IMR-90 (cell line): Measurements from ENCODE around the gene MTUS2. TPM values are rescaled to one million over a fixed set of nuclear protein-coding genes. Genes with fewer than 3 reads are reported as not detected.

Experiments
- ATAC-seq: fragments of 200-7000 bp; cut with Tn5 transposase; 2 replicates; pipeline ENCODE4 v1.9.1; 2020; ENCODE audit warnings: low read depth, mild to moderate bottlenecking, moderate library complexity
- BruUV-seq: library from RNA; stranded (reverse); fragments of 400-500 nt; replicated peaks from 2 replicates; lab custom pipeline; 2021; lab: Mats Ljungman, UMichigan
- CTCF ChIA-PET: fragments of 300-600 bp; formaldehyde crosslinking; extraction: SDS; loops from one replicate; lab custom pipeline; 2021; ENCODE audit warnings: antibody characterized with exemption; lab: Yijun Ruan, JAX
- POLR2A ChIA-PET: fragments of 300-600 bp; sonication (Branson Sonifier 250); formaldehyde crosslinking; loops from one replicate; lab custom pipeline; 2022; ENCODE audit warnings: antibody characterized with exemption; ENCODE audit not compliant: unreplicated experiment; lab: Charles Lee
- DNase-seq: peaks from one replicate; pipeline ENCODE4 v3.0.0; 2013
- H2AFZ ChIP-seq: replicated peaks from 2 replicates; pipeline ENCODE3; 2013; ENCODE audit warnings: low read length, mild to moderate bottlenecking; ENCODE audit not compliant: poor library complexity
- H2AK5ac ChIP-seq: 2 replicates; pipeline ENCODE4 v1.6.1; 2013; ENCODE audit warnings: low read depth, low read length, inconsistent platforms
- H2AK9ac ChIP-seq: replicated peaks from 2 replicates; pipeline ENCODE3; 2013; ENCODE audit warnings: mild to moderate bottlenecking, low read depth, low read length, moderate library complexity; ENCODE audit not compliant: poor library complexity
- H2BK120ac ChIP-seq: 2 replicates; pipeline ENCODE4 v1.6.1; 2013; ENCODE audit warnings: low read depth, low read length, inconsistent platforms
- H2BK15ac ChIP-seq: 3 replicates; pipeline ENCODE4 v1.6.1; 2013; ENCODE audit warnings: low read depth, low read length, inconsistent platforms
- H2BK20ac ChIP-seq: 2 replicates; pipeline ENCODE4 v1.6.1; 2013; ENCODE audit warnings: low read depth, mild to moderate bottlenecking, inconsistent platforms, low read length, moderate library complexity
- H2BK5ac ChIP-seq: 2 replicates; pipeline ENCODE4 v1.6.1; 2013; ENCODE audit warnings: mild to moderate bottlenecking, low read depth, low read length, inconsistent platforms; ENCODE audit not compliant: poor library complexity, severe bottlenecking
- H3K14ac ChIP-seq: replicated peaks from 2 replicates; pipeline ENCODE4 v1.6.1; 2013; ENCODE audit warnings: low read depth, low read length, inconsistent platforms
- H3K18ac ChIP-seq: 2 replicates; pipeline ENCODE4 v1.6.1; 2013; ENCODE audit warnings: low read depth, low read length, control low read depth
- H3K23ac ChIP-seq: 2 replicates; pipeline ENCODE4 v1.6.1; 2013; ENCODE audit warnings: low read depth, low read length, inconsistent platforms
- H3K27ac ChIP-seq: 2 replicates; pipeline ENCODE4 v1.5.1; 2013; ENCODE audit warnings: mild to moderate bottlenecking, control low read depth, low read length; ENCODE audit not compliant: insufficient read depth
- H3K27me3 ChIP-seq: 2 replicates; pipeline ENCODE4 v1.6.1; 2013; ENCODE audit warnings: low read length; ENCODE audit not compliant: control insufficient read depth, insufficient read depth
- H3K36me3 ChIP-seq: 2 replicates; pipeline ENCODE4 v1.6.1; 2013; ENCODE audit warnings: low read length, mixed read lengths; ENCODE audit not compliant: control insufficient read depth, insufficient read depth
- H3K4ac ChIP-seq: 2 replicates; pipeline ENCODE4 v1.6.1; 2013; ENCODE audit warnings: low read depth, low read length, inconsistent platforms
- H3K4me1 ChIP-seq: 2 replicates; pipeline ENCODE4 v1.6.1; 2013; ENCODE audit warnings: low read length, mixed read lengths; ENCODE audit not compliant: control insufficient read depth, insufficient read depth
- H3K4me2 ChIP-seq: 2 replicates; pipeline ENCODE4 v1.6.1; 2013; ENCODE audit warnings: low read depth, mild to moderate bottlenecking, control low read depth, low read length, moderate library complexity
- H3K4me3 ChIP-seq: 2 replicates; pipeline ENCODE4 v1.5.1; 2013; ENCODE audit warnings: low read depth, mild to moderate bottlenecking, control low read depth, low read length, moderate library complexity; ENCODE audit not compliant: insufficient read depth
- H3K56ac ChIP-seq: 2 replicates; pipeline ENCODE4 v1.6.1; 2013; ENCODE audit warnings: low read length, inconsistent platforms; ENCODE audit not compliant: insufficient read depth; ENCODE audit errors: extremely low read depth
- H3K79me1 ChIP-seq, 2 experiments: 2 replicates each; pipeline ENCODE4 v1.6.1; 2013; ENCODE audit warnings: low read length in 2 of 2, inconsistent platforms in 1 of 2, low read depth in 1 of 2
- H3K9ac ChIP-seq: 2 replicates; pipeline ENCODE4 v1.6.1; 2013; ENCODE audit warnings: low read depth, low read length, control low read depth
- H3K9me1 ChIP-seq: 2 replicates; pipeline ENCODE4 v1.6.1; 2013; ENCODE audit warnings: low read length, inconsistent platforms; ENCODE audit not compliant: insufficient read depth
- H3K9me3 ChIP-seq: 2 replicates; pipeline ENCODE4 v1.6.1; 2013; ENCODE audit warnings: low read length; ENCODE audit not compliant: control insufficient read depth, insufficient read depth
- H4K20me1 ChIP-seq: 2 replicates; pipeline ENCODE4 v1.6.1; 2013; ENCODE audit warnings: low read length, inconsistent platforms; ENCODE audit not compliant: insufficient read depth
- H4K5ac ChIP-seq: 2 replicates; pipeline ENCODE4 v1.6.1; 2013; ENCODE audit warnings: mild to moderate bottlenecking, low read depth, low read length, control low read depth
- H4K8ac ChIP-seq, 2 experiments: 2 replicates each; pipeline ENCODE4 v1.6.1; 2013; ENCODE audit warnings: low read depth in 2 of 2, low read length in 2 of 2, control low read depth in 1 of 2, inconsistent platforms in 1 of 2
- H4K91ac ChIP-seq: 2 replicates; pipeline ENCODE4 v1.6.1; 2013; ENCODE audit warnings: low read depth, low read length, inconsistent platforms; ENCODE audit not compliant: insufficient read depth
- RFX5 ChIP-seq: IDR thresholded peaks from 2 replicates; pipeline ENCODE4 v1.8.0; 2012; ENCODE audit warnings: low read depth, mild to moderate bottlenecking, low read length, moderate library complexity
- WGBS, 2 experiments: methylation state at CpG; one replicate each; pipeline versions ENCODE4 v1.1.5 to v1.1.7; 2013; ENCODE audit warnings: missing lambda C conversion rate in 2 of 2; ENCODE audit not compliant: insufficient read length in 1 of 2; ENCODE audit errors: extremely low coverage in 2 of 2; 5-methylcytosine and 5-hydroxymethylcytosine counted together
- dilution Hi-C: fragments of 300-500 bp; cut with HindIII; formaldehyde crosslinking; loops from one replicate; pipeline ENCODE4 v1.14.3; 2018; ENCODE audit warnings: low sequenced_read_pairs; ENCODE audit not compliant: unreplicated experiment
- in situ Hi-C: fragments of 300-500 bp; cut with MboI; formaldehyde crosslinking; loops from 3 replicates; pipeline ENCODE4 v1.14.3; 2019; ENCODE audit warnings: low sequenced_read_pairs, inconsistent platforms, mixed read lengths
- intact Hi-C: fragments of 100-400 bp; cut with micrococcal nuclease; formaldehyde crosslinking; loops from 2 replicates; pipeline ENCODE4 v1.10.0; 2022
- polyA plus RNA-seq, 3 experiments: library from polyadenylated mRNA; depleted of rRNA; stranded (reverse); fragments of >200 nt; gene quantifications; 2 replicates each; pipeline ENCODE4 v1.2.3, GENCODE V29; 2012; ENCODE audit warnings: low replicate concordance in 1 of 3
- total RNA-seq: library from RNA; depleted of rRNA; stranded (reverse); fragments of >200 nt; gene quantifications from 2 replicates; pipeline ENCODE4 v1.2.3, GENCODE V29; 2012

MTUS2 gene
- total and polyA plus RNA-seq, 2 of the 4 experiments (the other 2 are of a cell fraction): under 0.01 to 0.02 TPM

DNA sequence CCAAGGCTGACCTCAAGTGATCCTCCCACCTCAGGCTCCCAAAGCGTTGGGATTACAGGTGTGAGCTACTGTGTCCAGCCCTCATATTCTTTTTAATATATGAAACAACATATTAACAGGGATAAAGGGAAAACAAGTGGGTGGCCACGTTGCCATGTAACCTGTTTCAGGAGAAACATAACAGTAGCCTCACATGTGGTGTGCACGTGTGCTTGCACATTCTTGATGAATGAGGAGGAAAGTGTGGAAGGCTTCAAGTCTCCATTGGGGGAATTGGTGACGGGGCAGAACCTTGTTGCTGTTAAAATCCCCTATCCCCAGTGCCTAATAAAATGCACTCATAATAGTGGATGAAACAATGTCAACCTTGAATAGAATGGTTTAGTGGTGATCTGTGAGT, 202.3 kb downstream of the MTUS2 start:
- no TSS peak for BruUV-seq
- ChIA-PET CTCF (no interaction called here), POLR2A (no interaction called here)
- H4K5ac ChIP-seq: no peak overlapping the region
- in situ Hi-C loops: no loop called here
- H3K23ac ChIP-seq: no peak overlapping the region
- DNase-seq: no peak
- intact Hi-C loops: no loop called here
- H4K91ac ChIP-seq: no peak overlapping the region
- peaks cover 27% of the 10 kb centered on the region for H3K9me3 ChIP-seq
- no peaks in the 10 kb centered on the region for H3K4me1 ChIP-seq
- no peaks in the 10 kb centered on the region for H3K9me1 ChIP-seq
- H3K27me3 ChIP-seq: no peaks in the 10 kb centered on the region
- no peak overlapping the region for H2BK5ac ChIP-seq
- no peak overlapping the region for H3K56ac ChIP-seq
- H2AK5ac ChIP-seq: no peak overlapping the region
- H2BK15ac ChIP-seq: no peak overlapping the region
- dilution Hi-C loops: no loop called here
- no peak overlapping the region for H3K18ac ChIP-seq
- no peak for TF ChIP-seq RFX5
- H4K8ac ChIP-seq: no peak overlapping the region
- H3K4me2 ChIP-seq: no peak overlapping the region
- H2AK9ac ChIP-seq: no peak overlapping the region
- no peak overlapping the region for H3K14ac ChIP-seq
- H2BK120ac ChIP-seq: no peak overlapping the region
- H3K36me3 ChIP-seq: no peaks in the 10 kb centered on the region
- H3K27ac ChIP-seq: no peak overlapping the region
- H3K4me3 ChIP-seq: no peak overlapping the region
- no peak overlapping the region for H2BK20ac ChIP-seq
- no peak overlapping the region for H3K4ac ChIP-seq
- no peak overlapping the region for H2AFZ ChIP-seq
- no peak overlapping the region for H3K9ac ChIP-seq
- no peaks in the 10 kb centered on the region for H4K20me1 ChIP-seq
- ATAC-seq: no peak
- no CpG with 5 or more reads among the region's 4 CpGs for WGBS, 2 experiments
- no peaks in the 10 kb centered on the region for H3K79me1 ChIP-seq
